Measurements from ENCODE around the gene ADRA2B. TPM values are rescaled to one million over a fixed set of nuclear protein-coding genes. Genes with fewer than 3 reads are reported as not detected.

Gene ADRA2B
- total and polyA plus RNA-seq, 2 donors (not counting 3 experiments of a cell fraction or from before 2014, with no cell fraction given) = not detected

GRCh38 chr2:96100893-96101304 lies 15.5 kb downstream of the ADRA2B start:
- Histone ChIP-seq H3K4me1 (ENCODE audit: control insufficient read depth, extremely low read depth, insufficient read depth, low read length) (no peaks in the 10 kb centered on the region), H2AFZ (ENCODE audit: low read depth, low read length) (no peak overlapping the region), H3K9ac (replicated peaks; ENCODE audit: extremely low read depth, insufficient read depth, low read length) (no peak overlapping the region), H3K79me2 (ENCODE audit: control insufficient read depth, insufficient read depth, low read length) (no peaks in the 10 kb centered on the region), H3K27me3 (ENCODE audit: control insufficient read depth in 2 of 2, insufficient read depth in 2 of 2, low read length in 2 of 2) (peaks cover 0 to 2% of the 10 kb centered on the region in 2 experiments), H3K4me2 (ENCODE audit: insufficient read depth, low read length) (no peak overlapping the region), H3K36me3 (ENCODE audit: control insufficient read depth in 2 of 2, extremely low read depth in 1 of 2, insufficient read depth in 2 of 2, low read length in 2 of 2) (no peaks in the 10 kb centered on the region), H3K9me1 (replicated peaks; ENCODE audit: control insufficient read depth, extremely low read depth, insufficient read depth, low read length) (no peaks in the 10 kb centered on the region), H3K9me3 (replicated peaks; ENCODE audit: control insufficient read depth, insufficient read depth, low read length) (no peaks in the 10 kb centered on the region), H3K4me3 (replicated peaks in 1 of 3; ENCODE audit: insufficient read depth in 1 of 3, low read depth in 1 of 3, low read length in 3 of 3) (no peak overlapping the region), H3K27ac (ENCODE audit: insufficient read depth, low read depth, low read length) (no peak overlapping the region), H4K20me1 (replicated peaks; ENCODE audit: control insufficient read depth, extremely low read depth, insufficient read depth, low read length) (no peaks in the 10 kb centered on the region)
- intact Hi-C loops (cut with micrococcal nuclease) (no loop called here), dilution Hi-C loops (cut with MboI; ENCODE audit: extremely low pct_ligation_motif_present, low sequenced_read_pairs) (no loop called here)
- ChIA-PET CTCF (no interaction called here), POLR2A (no interaction called here)
- no TSS peak for BruUV-seq (replicated peaks)
- TF ChIP-seq POLR2AphosphoS5 (IDR thresholded peaks at IDR 0.05; ENCODE audit: insufficient read depth, low read depth, low read length) (no peak), POLR2A (IDR thresholded peaks at IDR 0.05; ENCODE audit: low read depth, low read length) (no peak), EZH2 (IDR thresholded peaks at IDR 0.05; ENCODE audit: borderline replicate concordance, low read depth, low read length, severe bottlenecking) (no peak), CTCF (IDR thresholded peaks at IDR 0.05; ENCODE audit: extremely low read depth in 1 of 2, insufficient read depth in 1 of 2, low read depth in 1 of 2, low read length in 2 of 2) (no peak), MAX (IDR thresholded peaks at IDR 0.05; ENCODE audit: insufficient read depth, insufficient read length) (no peak), MYC (IDR thresholded peaks at IDR 0.05; ENCODE audit: low read depth, low read length) (no peak), GATA2 (IDR thresholded peaks at IDR 0.05; ENCODE audit: insufficient read depth, insufficient read length, low read depth, low read length) (no peak), FOS (IDR thresholded peaks at IDR 0.05; ENCODE audit: borderline replicate concordance, insufficient read depth, low read length) (no peak), JUN (IDR thresholded peaks at IDR 0.05; ENCODE audit: borderline replicate concordance, insufficient read depth, insufficient read length, low read depth) (no peak)
- FAIRE-seq (no peak), DNase-seq (ENCODE audit: low read depth, low spot score) (no peak)

Measured in endothelial cell of umbilical vein (primary cell).